IPS-20b (cell line): Measurements from ENCODE around the gene USP5.

Experiments
- H3K27ac ChIP-seq: one replicate; pipeline ENCODE4 v1.5.1; 2013; ENCODE audit warnings: low read length
- H3K27me3 ChIP-seq: 2 replicates; pipeline ENCODE4 v1.6.1; 2013; ENCODE audit warnings: mild to moderate bottlenecking, low read length, inconsistent platforms; ENCODE audit not compliant: insufficient read depth
- H3K36me3 ChIP-seq: 2 replicates; pipeline ENCODE4 v1.6.1; 2013; ENCODE audit warnings: low read depth, mild to moderate bottlenecking, inconsistent platforms, low read length, moderate library complexity; ENCODE audit not compliant: insufficient read depth
- H3K4me1 ChIP-seq: 2 replicates; pipeline ENCODE4 v1.6.1; 2013; ENCODE audit warnings: mild to moderate bottlenecking, control low read depth, inconsistent platforms, low read length, moderate library complexity; ENCODE audit not compliant: insufficient read depth
- H3K4me3 ChIP-seq: 2 replicates; pipeline ENCODE4 v1.5.1; 2013; ENCODE audit warnings: mild to moderate bottlenecking, low read length, inconsistent platforms
- H3K9ac ChIP-seq: 2 replicates; pipeline ENCODE4 v1.6.1; 2013; ENCODE audit warnings: low read depth, mild to moderate bottlenecking, inconsistent platforms, low read length, moderate library complexity
- H3K9me3 ChIP-seq: 2 replicates; pipeline ENCODE4 v1.6.1; 2013; ENCODE audit warnings: mild to moderate bottlenecking, low read depth, low read length, inconsistent platforms; ENCODE audit not compliant: insufficient read depth

The USP5 gene

GRCh38 chr12:6851921-6852650, at the start of gene USP5:
Gene USP5, plus strand, starts transcription at chr12:6852150. Its CDS starts 30 bp downstream, at chr12:6852180.
- peak within 1 kb of the TSS; percentile 80 for H3K27ac ChIP-seq
- peak within 1 kb of the TSS; percentile 89 for H3K9ac ChIP-seq
- H3K27me3 ChIP-seq, result no peaks in the 10 kb centered on the region
- no peaks in the 10 kb centered on the region for H3K9me3 ChIP-seq
- H3K4me3 ChIP-seq, result peak within 1 kb of the TSS; percentile 77
- peaks cover 9% of the 10 kb centered on the region; the same call in 1 of the 2 replicates for H3K4me1 ChIP-seq
- H3K36me3 ChIP-seq, result peaks cover 53% of the 10 kb centered on the region

GRCh38 chr12:6807170-6807569, 44.8 kb upstream of the USP5 start:
- H3K27me3 ChIP-seq, result no peaks in the 10 kb centered on the region
- H3K36me3 ChIP-seq, result no peaks in the 10 kb centered on the region
- H3K4me1 ChIP-seq, result no peaks in the 10 kb centered on the region; the same call in 1 of the 2 replicates
- H3K27ac ChIP-seq, result no peak overlapping the region
- no peak overlapping the region for H3K4me3 ChIP-seq
- no peaks in the 10 kb centered on the region for H3K9me3 ChIP-seq
- no peak overlapping the region for H3K9ac ChIP-seq

GRCh38 chr12:6809056-6809455, 42.9 kb upstream of the USP5 start:
- Histone ChIP-seq H3K36me3 (no peaks in the 10 kb centered on the region), H3K9me3 (no peaks in the 10 kb centered on the region), H3K4me1 (no peaks in the 10 kb centered on the region; the same call in 1 of the 2 replicates), H3K4me3 (no peak overlapping the region), H3K27ac (no peak overlapping the region), H3K9ac (no peak overlapping the region), H3K27me3 (no peaks in the 10 kb centered on the region)

- H3K9ac ChIP-seq, result no peak overlapping the region
- no peaks in the 10 kb centered on the region for H3K36me3 ChIP-seq
Observed at GRCh38 chr12:6810758-6811157, 41.2 kb upstream of the USP5 start.

GRCh38 chr12:6813363-6813762, 38.6 kb upstream of the USP5 start:
- Histone ChIP-seq H3K27me3 (peaks cover 7% of the 10 kb centered on the region; the same call in 1 of the 2 replicates), H3K27ac (no peak overlapping the region), H3K9ac (no peak overlapping the region), H3K9me3 (no peaks in the 10 kb centered on the region), H3K4me1 (no peaks in the 10 kb centered on the region; the same call in 1 of the 2 replicates), H3K36me3 (no peaks in the 10 kb centered on the region), H3K4me3 (no peak overlapping the region)

More at GRCh38 chr12:6810758-6811157, 41.2 kb upstream of the USP5 start:
- no peak overlapping the region for H3K4me3 ChIP-seq
- H3K27me3 ChIP-seq, result peaks cover 7% of the 10 kb centered on the region; the same call in 1 of the 2 replicates
- no peaks in the 10 kb centered on the region for H3K9me3 ChIP-seq
- no peak overlapping the region for H3K27ac ChIP-seq
- no peaks in the 10 kb centered on the region; the same call in 1 of the 2 replicates for H3K4me1 ChIP-seq

- peaks cover 15% of the 10 kb centered on the region for H3K4me1 ChIP-seq
- no peak overlapping the region for H3K27ac ChIP-seq
Observed at GRCh38 chr12:6816598-6816997, 35.4 kb upstream of the USP5 start.

GRCh38 chr12:6817098-6817497, 34.9 kb upstream of the USP5 start:
- Histone ChIP-seq H3K27ac (no peak overlapping the region), H3K4me1 (peaks cover 17% of the 10 kb centered on the region), H3K27me3 (peaks cover 17% of the 10 kb centered on the region), H3K4me3 (no peak overlapping the region), H3K36me3 (no peaks in the 10 kb centered on the region), H3K9ac (no peak overlapping the region), H3K9me3 (no peaks in the 10 kb centered on the region)

More at GRCh38 chr12:6816598-6816997, 35.4 kb upstream of the USP5 start:
- H3K9ac ChIP-seq, result no peak overlapping the region
- peaks cover 15% of the 10 kb centered on the region for H3K27me3 ChIP-seq
- no peaks in the 10 kb centered on the region for H3K9me3 ChIP-seq
- H3K4me3 ChIP-seq, result no peak overlapping the region
- no peaks in the 10 kb centered on the region for H3K36me3 ChIP-seq

GRCh38 chr12:6817662-6818157, 34.2 kb upstream of the USP5 start:
- peaks cover 23% of the 10 kb centered on the region for H3K27me3 ChIP-seq
- no peak overlapping the region for H3K9ac ChIP-seq
- no peak overlapping the region; the same call in 1 of the 2 replicates for H3K4me3 ChIP-seq
- H3K36me3 ChIP-seq, result no peaks in the 10 kb centered on the region
- H3K27ac ChIP-seq, result no peak overlapping the region
- no peaks in the 10 kb centered on the region for H3K9me3 ChIP-seq
- peaks cover 22% of the 10 kb centered on the region for H3K4me1 ChIP-seq

- Histone ChIP-seq H3K4me1 (peaks cover 27% of the 10 kb centered on the region), H3K4me3 (peak overlapping the region; percentile 53; the same call in 1 of the 2 replicates), H3K9ac (peak overlapping the region; percentile 63; the same call in 1 of the 2 replicates), H3K27me3 (peaks cover 29% of the 10 kb centered on the region), H3K27ac (no peak overlapping the region), H3K36me3 (no peaks in the 10 kb centered on the region), H3K9me3 (no peaks in the 10 kb centered on the region)
Observed at GRCh38 chr12:6818222-6818621, 33.7 kb upstream of the USP5 start.

- H3K27ac ChIP-seq, result no peak overlapping the region
- H3K9ac ChIP-seq, result peak overlapping the region; percentile 63; the same call in 1 of the 2 replicates
- H3K27me3 ChIP-seq, result peaks cover 33% of the 10 kb centered on the region
- peak overlapping the region; percentile 53; the same call in 1 of the 2 replicates for H3K4me3 ChIP-seq
- peaks cover 27% of the 10 kb centered on the region for H3K4me1 ChIP-seq
- H3K9me3 ChIP-seq, result no peaks in the 10 kb centered on the region
- no peaks in the 10 kb centered on the region for H3K36me3 ChIP-seq
Observed at GRCh38 chr12:6818645-6819044, 33.3 kb upstream of the USP5 start.

GRCh38 chr12:6819106-6820030, 32.6 kb upstream of the USP5 start:
- Histone ChIP-seq H3K4me3 (peak overlapping the region; percentile 36; the same call in 1 of the 2 replicates), H3K4me1 (peaks cover 27% of the 10 kb centered on the region), H3K9me3 (no peaks in the 10 kb centered on the region), H3K36me3 (no peaks in the 10 kb centered on the region), H3K27me3 (peaks cover 38% of the 10 kb centered on the region), H3K27ac (no peak overlapping the region), H3K9ac (peak overlapping the region; percentile 1; the same call in 1 of the 2 replicates)
